GM12875 (cell line): Measurements from ENCODE around the gene GINS1.

Experiments used
- H3K4me3 ChIP-seq: one replicate; pipeline ENCODE4 v1.5.1; 2011; ENCODE audit warnings: low read depth, low read length, control low read depth
- TF ChIP-seq, protein P1 (sequence below): IDR thresholded peaks from 2 replicates; pipeline ENCODE4 v1.5.1; 2011; ENCODE audit warnings: low read depth, mild to moderate bottlenecking, control low read depth, inconsistent platforms, low read length, moderate library complexity, borderline replicate concordance; ENCODE audit not compliant: insufficient read depth

Gene GINS1

DNA sequence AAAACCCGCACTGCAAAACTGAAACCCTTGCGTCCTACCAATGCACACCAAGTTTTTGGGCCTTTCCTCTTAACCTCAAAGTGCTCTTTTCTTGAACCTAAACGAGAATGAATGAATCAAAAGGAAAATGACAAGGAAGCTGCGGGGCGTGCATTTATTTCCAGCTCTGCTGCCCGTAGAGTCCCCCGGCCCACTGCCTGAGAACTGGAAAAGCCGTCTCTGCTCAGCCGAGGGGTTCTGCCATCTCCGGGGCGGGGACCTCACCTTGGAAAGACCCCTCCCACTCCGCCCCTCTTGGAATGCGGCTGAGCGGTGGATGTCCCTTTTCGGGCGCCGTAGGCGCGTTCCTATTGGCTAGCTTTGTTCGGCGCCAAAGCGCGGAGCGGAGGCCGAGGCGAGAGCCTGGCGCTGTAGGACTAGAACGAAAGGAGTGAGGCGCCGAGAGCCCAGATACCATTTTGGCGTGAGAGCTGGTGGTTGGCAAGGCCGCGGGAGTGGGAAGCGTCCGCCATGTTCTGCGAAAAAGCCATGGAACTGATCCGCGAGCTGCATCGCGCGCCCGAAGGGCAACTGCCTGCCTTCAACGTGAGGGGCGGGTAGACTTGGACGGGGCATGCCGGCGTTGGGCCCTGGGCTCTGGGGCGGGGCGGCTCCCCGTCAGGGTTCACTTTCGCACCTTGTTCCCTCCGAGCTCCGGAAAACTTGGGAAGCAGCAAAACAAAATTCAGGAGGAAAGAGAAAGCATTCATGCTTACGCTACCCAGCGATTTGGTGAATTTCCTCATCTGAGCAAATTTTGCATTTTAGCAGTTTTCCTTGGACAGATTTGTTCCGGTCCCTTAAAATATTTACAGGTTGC, at the start of gene GINS1:
TSS of gene GINS1 (plus strand) at position 363 of the 859 bp plus-strand sequence. CDS start at position 511, 148 bp downstream.
- TF ChIP-seq, protein P1, sequence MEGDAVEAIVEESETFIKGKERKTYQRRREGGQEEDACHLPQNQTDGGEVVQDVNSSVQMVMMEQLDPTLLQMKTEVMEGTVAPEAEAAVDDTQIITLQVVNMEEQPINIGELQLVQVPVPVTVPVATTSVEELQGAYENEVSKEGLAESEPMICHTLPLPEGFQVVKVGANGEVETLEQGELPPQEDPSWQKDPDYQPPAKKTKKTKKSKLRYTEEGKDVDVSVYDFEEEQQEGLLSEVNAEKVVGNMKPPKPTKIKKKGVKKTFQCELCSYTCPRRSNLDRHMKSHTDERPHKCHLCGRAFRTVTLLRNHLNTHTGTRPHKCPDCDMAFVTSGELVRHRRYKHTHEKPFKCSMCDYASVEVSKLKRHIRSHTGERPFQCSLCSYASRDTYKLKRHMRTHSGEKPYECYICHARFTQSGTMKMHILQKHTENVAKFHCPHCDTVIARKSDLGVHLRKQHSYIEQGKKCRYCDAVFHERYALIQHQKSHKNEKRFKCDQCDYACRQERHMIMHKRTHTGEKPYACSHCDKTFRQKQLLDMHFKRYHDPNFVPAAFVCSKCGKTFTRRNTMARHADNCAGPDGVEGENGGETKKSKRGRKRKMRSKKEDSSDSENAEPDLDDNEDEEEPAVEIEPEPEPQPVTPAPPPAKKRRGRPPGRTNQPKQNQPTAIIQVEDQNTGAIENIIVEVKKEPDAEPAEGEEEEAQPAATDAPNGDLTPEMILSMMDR, result no peak
- peak within 1 kb of the TSS; percentile 78 for H3K4me3 ChIP-seq

DNA sequence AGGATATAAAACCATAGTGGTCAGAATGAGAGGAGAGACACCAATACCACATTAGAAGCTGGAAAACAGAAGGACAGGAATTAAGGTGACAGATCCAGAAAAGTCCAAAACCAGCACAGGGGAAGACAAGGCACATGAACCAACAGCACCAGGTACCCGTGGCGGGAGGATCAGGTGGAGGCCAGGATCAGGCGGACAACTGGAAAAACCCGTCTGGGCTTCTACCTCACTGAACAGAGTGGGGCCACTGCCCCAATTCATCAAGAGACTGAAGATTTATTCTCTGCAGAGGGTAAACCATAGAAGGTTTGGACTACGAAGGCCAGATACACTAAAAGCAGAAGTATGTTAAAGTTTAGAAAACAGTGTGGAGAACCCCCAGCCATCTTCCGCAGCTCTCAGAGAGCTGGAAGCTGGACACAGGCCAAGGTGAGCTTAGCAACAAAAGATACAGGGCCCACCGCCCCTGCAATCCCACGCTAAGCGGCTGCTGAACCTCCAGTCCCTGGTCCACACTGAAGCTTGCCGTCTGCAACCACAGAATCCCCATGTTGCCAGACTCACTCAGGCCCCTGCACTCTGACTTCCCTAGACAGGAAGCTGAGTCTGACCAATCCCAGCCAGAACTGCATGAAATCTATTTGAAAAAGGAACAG, 46.7 kb upstream of the GINS1 start:
- H3K4me3 ChIP-seq, result no peak overlapping the region
- TF ChIP-seq, protein P1, result no peak

DNA sequence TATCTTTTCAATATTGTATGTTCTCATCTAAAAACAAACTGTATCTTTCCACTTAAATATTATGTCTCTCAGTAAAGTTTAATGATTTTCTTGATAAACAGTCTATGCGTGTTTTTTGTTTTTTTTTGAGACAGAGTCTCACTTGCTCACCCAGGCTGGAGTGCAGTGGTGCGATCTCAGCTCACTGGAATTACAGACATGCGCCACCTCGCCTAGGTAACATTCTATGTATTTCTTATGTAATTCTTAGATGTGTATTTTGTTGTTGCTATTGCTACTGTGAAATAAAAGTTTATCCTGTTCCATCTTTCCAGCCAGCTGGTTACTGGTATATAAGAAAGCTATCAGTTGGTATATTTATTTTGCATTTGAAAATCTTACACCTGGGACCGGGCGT, 46.2 kb upstream of the GINS1 start:
- TF ChIP-seq, protein P1, result no peak

DNA sequence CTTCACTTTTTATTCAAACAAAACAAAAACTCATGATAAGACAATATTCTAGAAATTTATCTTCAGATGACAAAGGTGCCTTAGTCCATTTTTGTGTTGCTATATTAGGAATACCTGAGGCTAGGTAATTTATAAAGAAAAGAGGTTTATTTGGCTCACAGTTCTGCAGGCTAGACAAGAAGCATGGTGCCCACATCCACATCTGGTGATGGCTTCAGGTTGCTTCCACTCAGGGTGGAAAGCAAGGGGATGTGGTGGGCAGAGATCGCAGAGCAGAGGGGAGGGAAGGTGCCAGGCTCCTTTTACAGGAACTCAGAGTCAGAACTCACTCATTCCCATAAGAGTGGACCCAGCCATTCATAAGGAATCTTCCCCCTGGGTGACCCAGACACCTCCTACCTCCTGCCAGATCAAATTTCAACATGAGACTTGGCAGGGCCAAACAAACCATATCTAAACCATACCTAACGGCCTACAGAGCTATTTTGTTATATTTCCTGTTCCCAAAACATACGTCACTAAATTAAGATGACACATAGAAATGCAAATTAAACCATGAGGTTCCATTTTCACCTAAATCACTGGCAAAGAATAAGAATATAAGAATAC, 43.2 kb upstream of the GINS1 start:
- TF ChIP-seq, protein P1, result no peak
- no peak overlapping the region for H3K4me3 ChIP-seq

More for the DNA sequence above, 46.2 kb upstream of the GINS1 start:
- no peak overlapping the region for H3K4me3 ChIP-seq

DNA sequence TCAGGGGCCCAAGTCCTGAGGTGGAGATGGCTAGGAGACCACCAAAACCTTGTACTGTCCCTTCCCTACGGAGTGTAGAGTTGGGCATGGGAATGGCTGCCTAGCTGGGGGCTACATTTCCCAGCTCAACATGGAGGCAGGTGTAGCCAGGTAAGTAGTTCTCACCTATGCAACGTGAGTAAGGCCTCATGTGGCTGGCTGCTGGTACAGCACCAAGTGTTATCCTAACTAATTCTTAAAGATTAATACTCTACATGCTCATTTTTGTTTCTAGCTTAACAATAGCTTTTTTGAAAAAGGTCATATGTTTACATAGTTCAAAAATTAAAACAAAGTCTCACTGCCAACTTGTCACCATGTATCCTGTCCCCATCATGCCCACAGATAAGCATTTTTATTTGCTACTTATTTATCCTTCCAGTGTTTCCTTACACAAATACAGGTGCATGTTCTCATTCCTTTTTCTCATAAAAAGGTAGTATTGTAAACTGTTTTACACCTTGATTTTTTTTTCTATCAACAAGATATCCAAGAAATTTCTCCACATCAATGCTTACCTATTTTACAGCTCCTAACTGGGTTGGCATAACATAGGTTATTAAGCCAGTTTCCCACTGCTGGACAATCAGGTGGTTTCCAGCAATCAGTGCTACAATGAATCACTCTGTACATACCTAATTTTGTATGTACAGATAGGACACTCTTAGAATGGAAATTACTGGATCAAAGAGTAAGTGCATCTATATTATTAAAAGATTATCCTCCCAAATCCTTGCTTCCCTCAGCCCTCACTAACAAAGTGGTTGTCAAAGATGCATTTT, 42.4 kb upstream of the GINS1 start:
- TF ChIP-seq, protein P1, result no peak
- no peak overlapping the region for H3K4me3 ChIP-seq

DNA sequence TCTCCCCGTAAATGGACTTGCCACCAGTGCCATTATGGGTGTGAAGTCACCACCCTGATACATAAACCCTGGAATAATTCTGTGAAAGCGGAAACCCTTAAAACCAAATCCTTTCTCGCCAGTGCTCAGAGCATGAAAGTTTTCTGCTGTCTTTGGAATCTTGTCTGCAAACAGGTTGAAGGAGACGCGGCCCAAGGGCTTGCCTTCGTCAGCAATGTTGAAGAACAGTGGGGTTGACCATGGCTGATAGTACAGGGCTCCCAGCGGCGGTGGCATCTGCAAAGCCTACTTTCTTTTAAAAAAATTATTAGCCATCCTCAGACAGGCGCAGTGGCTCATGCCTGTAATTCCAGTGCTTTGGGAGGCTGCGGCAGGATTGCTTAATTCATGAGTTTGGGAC, 38.9 kb upstream of the GINS1 start:
- TF ChIP-seq, protein P1, result no peak
- H3K4me3 ChIP-seq, result no peak overlapping the region
